Panc1 (cell line): Measurements from ENCODE around the gene PCCA. TPM values are rescaled to one million over a fixed set of nuclear protein-coding genes. Genes with fewer than 3 reads are reported as not detected.

Source experiments
- ATAC-seq: fragments of 200-7000 bp; cut with Tn5 transposase; 2 replicates; pipeline ENCODE4 v1.9.1; 2020; ENCODE audit warnings: mild to moderate bottlenecking, moderate library complexity
- BruUV-seq: library from RNA; stranded (reverse); fragments of 400-500 nt; replicated peaks from 2 replicates; lab custom pipeline; 2021; lab: Mats Ljungman, UMichigan
- CTCF ChIA-PET: fragments of 300-600 bp; sonication (Branson Sonifier 250); formaldehyde crosslinking; loops from one replicate; lab custom pipeline; 2022; ENCODE audit warnings: antibody characterized with exemption; lab: Charles Lee
- POLR2A ChIA-PET: fragments of 300-600 bp; sonication (Branson Sonifier 250); formaldehyde crosslinking; loops from one replicate; lab custom pipeline; 2022; ENCODE audit warnings: antibody characterized with exemption; lab: Charles Lee
- DNase-seq: peaks from one replicate; pipeline ENCODE4 v3.0.0-alpha.2; 2010; ENCODE audit warnings: low read depth, low spot score
- H3K27ac ChIP-seq: 2 replicates; pipeline ENCODE4 v1.5.1; 2011; ENCODE audit warnings: mild to moderate bottlenecking, low read length, inconsistent platforms
- H3K27me3 ChIP-seq: fragments of 200-500 bp; sonication (Bioruptor generic); 2 replicates; pipeline ENCODE4 v1.6.0; 2014; ENCODE audit warnings: low read length, inconsistent platforms; ENCODE audit not compliant: control insufficient read depth, insufficient read depth
- H3K36me3 ChIP-seq: fragments of 200-500 bp; sonication (Bioruptor generic); 2 replicates; pipeline ENCODE4 v1.5.1; 2014; ENCODE audit warnings: inconsistent platforms, mild to moderate bottlenecking, low read length, moderate library complexity; ENCODE audit not compliant: control insufficient read depth, insufficient read depth
- H3K4me1 ChIP-seq: 2 replicates; pipeline ENCODE4 v1.5.1; 2011; ENCODE audit warnings: inconsistent platforms, mild to moderate bottlenecking, low read length, moderate library complexity; ENCODE audit not compliant: control insufficient read depth, insufficient read depth
- H3K4me3 ChIP-seq, 2 experiments: 2 replicates each; pipeline ENCODE4 v1.5.1; 2011 to 2012; ENCODE audit warnings: low read depth in 2 of 2, low read length in 2 of 2, mild to moderate bottlenecking in 2 of 2, inconsistent platforms in 1 of 2, moderate library complexity in 1 of 2
- H3K9me3 ChIP-seq: fragments of 200-500 bp; sonication (Bioruptor generic); 2 replicates; pipeline ENCODE4 v1.5.1; 2014; ENCODE audit warnings: low read depth, mild to moderate bottlenecking, inconsistent platforms, low read length, moderate library complexity; ENCODE audit not compliant: control insufficient read depth, insufficient read depth
- CTCF ChIP-seq: fragments of 450-650 bp; IDR thresholded peaks from 2 replicates; pipeline ENCODE4 v1.5.1; 2017; ENCODE audit warnings: mild to moderate bottlenecking
- POLR2AphosphoS5 ChIP-seq: IDR thresholded peaks from 2 replicates; pipeline ENCODE4 v1.6.1; 2012; ENCODE audit warnings: mild to moderate bottlenecking, low read depth, low read length, moderate library complexity
- REST ChIP-seq, 2 experiments: IDR thresholded peaks; 2 replicates each; pipeline ENCODE4 v1.6.1; 2011 to 2012; ENCODE audit warnings: low read depth in 2 of 2, control low read depth in 1 of 2, low read length in 1 of 2, mild to moderate bottlenecking in 1 of 2, moderate library complexity in 1 of 2; ENCODE audit not compliant: insufficient read depth in 1 of 2
- SIN3A ChIP-seq: IDR thresholded peaks from 2 replicates; pipeline ENCODE4 v1.6.1; 2012; ENCODE audit warnings: low read depth, mild to moderate bottlenecking, low read length, moderate library complexity, borderline replicate concordance; ENCODE audit not compliant: insufficient read depth
- TCF7L2 ChIP-seq: IDR thresholded peaks from 2 replicates; pipeline ENCODE4 v1.6.1; 2011; ENCODE audit warnings: mild to moderate bottlenecking, low read depth, low read length, inconsistent platforms
- in situ Hi-C: cut with HindIII; loops from 2 replicates; pipeline ENCODE4 v1.10.0; 2016; ENCODE audit warnings: low sequenced_read_pairs, low pct_unique_long_range_greater_than_20kb
- intact Hi-C: fragments of 100-400 bp; cut with micrococcal nuclease; formaldehyde crosslinking; loops from one replicate; pipeline ENCODE4 v1.10.0; 2022; ENCODE audit not compliant: unreplicated experiment
- total RNA-seq: library from RNA; stranded (reverse); gene quantifications from one replicate; pipeline ENCODE4 v1.2.1, GENCODE V29; 2021; ENCODE audit not compliant: unreplicated experiment

The PCCA gene
- total RNA-seq, 1 experiment from 2014 or later, result 14.7 TPM

GRCh38 chr13:100138859-100139491 lies 50.1 kb downstream of the PCCA start:
- H3K4me1 ChIP-seq, result no peaks in the 10 kb centered on the region; the same call in 1 of the 2 replicates
- H3K27ac ChIP-seq, result no peak overlapping the region
- ChIA-PET CTCF (no interaction called here), POLR2A (no interaction called here)
- ATAC-seq (no peak), DNase-seq (no peak)
- H3K36me3 ChIP-seq, result no peaks in the 10 kb centered on the region
- H3K4me3 ChIP-seq, result no peak overlapping the region
- BruUV-seq, result no TSS peak
- no peaks in the 10 kb centered on the region for H3K27me3 ChIP-seq
- in situ Hi-C loops (no loop called here), intact Hi-C loops (no loop called here)
- H3K9me3 ChIP-seq, result no peaks in the 10 kb centered on the region
- no peak for TF ChIP-seq CTCF
- TF ChIP-seq REST (IDR thresholded peaks at IDR 0.05; ENCODE audit: insufficient read depth in 1 of 2, low read depth in 2 of 2, low read length in 1 of 2), result no peak
- TF ChIP-seq TCF7L2, result no peak
- TF ChIP-seq POLR2AphosphoS5, result no peak
- TF ChIP-seq SIN3A, result no peak

GRCh38 chr13:100139817-100140216 lies 50.9 kb downstream of the PCCA start:
- Histone ChIP-seq H3K27me3 (no peaks in the 10 kb centered on the region), H3K27ac (no peak overlapping the region), H3K36me3 (no peaks in the 10 kb centered on the region), H3K9me3 (no peaks in the 10 kb centered on the region), H3K4me3 (no peak overlapping the region), H3K4me1 (no peaks in the 10 kb centered on the region; the same call in 1 of the 2 replicates)
- in situ Hi-C loops (no loop called here), intact Hi-C loops (no loop called here)
- ATAC-seq, result no peak
- BruUV-seq, result no TSS peak
- CTCF ChIA-PET, result no interaction called here
- DNase-seq, result no peak
- TF ChIP-seq SIN3A (no peak), TCF7L2 (no peak), CTCF (no peak)
- POLR2A ChIA-PET, result no interaction called here
